Posterior vena cava (tissue), 2 donors: ENCODE data around the gene DNAJC4. TPM values are rescaled to one million over a fixed set of nuclear protein-coding genes. Genes with fewer than 3 reads are reported as not detected.
A peak's percentile ranks its signal among the peaks of the same experiment; 100 is the strongest.
"Not testable (repeated sequence)": the region's sequence is repeated elsewhere in the genome, so short reads cannot be mapped to it uniquely, and the experiment has no call there.

Source experiments
- DNase-seq: peaks from one replicate; pipeline ENCODE4 v3.0.0-alpha.2; 2020; ENCODE audit warnings: low spot score
- intact Hi-C, 2 donors: fragments of 100-400 bp; cut with DNase I; formaldehyde crosslinking; loops; one replicate each; pipeline versions ENCODE4 v1.14.1 to v1.14.2; 2022 to 2023
- total RNA-seq, 2 donors: library from RNA; stranded (reverse); fragmentation: NEBNext Ultra II Directional; extraction: Animal tissue kit (Norgen Biotek cat#: 25700); gene quantifications; one replicate each; pipeline ENCODE4 v1.2.1, GENCODE V29; 2021
- donor health status: DM: yes; HTN: yes; CAD: no.
- donor health status: DM: yes; HTN: yes; CAD: no.

DNAJC4 gene
- total RNA-seq, 2 donors from 2014 or later: 16.1 to 21.3 TPM

GRCh38 chr11:64240435-64241240 lies 10.3 kb downstream of the DNAJC4 start, which contains the start of gene FKBP2:
Gene FKBP2 (plus strand): TSS chr11:64241095. CDS start chr11:64242388, 1,293 bp downstream.
- peak; percentile 99 for DNase-seq
- intact Hi-C loops: loop anchor here in 1 of 2 donors (10.0 kb wide), 1 partner anchor 64 kb away; the partner anchor contains the start of genes CATSPERZ and ESRRA

- intact Hi-C loops: loop anchor here in 1 of 2 donors (10.0 kb wide), 1 partner anchor 64 kb away; the partner anchor contains the start of genes CATSPERZ and ESRRA
- peak; percentile 100 for DNase-seq
These were observed 10.8 kb downstream of the DNAJC4 start for GRCh38 chr11:64241241-64241490.

GRCh38 chr11:64241491-64242374 lies 11.4 kb downstream of the DNAJC4 start:
- peak; percentile 89 for DNase-seq
- intact Hi-C loops: loop anchor here in 1 of 2 donors (10.0 kb wide), 1 partner anchor 63 kb away; the partner anchor contains the start of genes CATSPERZ and ESRRA

- intact Hi-C loops: loop anchor here in 1 of 2 donors (10.0 kb wide), 1 partner anchor 61 kb away; the partner anchor contains the start of genes CATSPERZ and ESRRA
- DNase-seq: no peak
These were observed 13.0 kb downstream of the DNAJC4 start for GRCh38 chr11:64243236-64243854.

- no peak for DNase-seq
- intact Hi-C loops: loop anchor here in 1 of 2 donors (10.0 kb wide), 1 partner anchor 61 kb away; the partner anchor contains the start of genes CATSPERZ and ESRRA
These were observed 13.8 kb downstream of the DNAJC4 start for GRCh38 chr11:64244107-64244506.

- intact Hi-C loops: loop anchor here in 1 of 2 donors (10.0 kb wide), 1 partner anchor 60 kb away; the partner anchor contains the start of genes CATSPERZ and ESRRA
- DNase-seq: no peak
These were observed 14.6 kb downstream of the DNAJC4 start for GRCh38 chr11:64244966-64245365.

- intact Hi-C loops: loop anchor here in 1 of 2 donors (10.0 kb wide), 1 partner anchor 59 kb away; the partner anchor contains the start of genes CATSPERZ and ESRRA
- DNase-seq: no peak
These were observed 15.1 kb downstream of the DNAJC4 start for GRCh38 chr11:64245401-64245796.

GRCh38 chr11:64245797-64246620 lies 15.7 kb downstream of the DNAJC4 start:
- DNase-seq: peak; percentile 95
- intact Hi-C loops: loop anchor here in 1 of 2 donors (10.0 kb wide), 1 partner anchor 59 kb away; the partner anchor contains the start of genes CATSPERZ and ESRRA

GRCh38 chr11:64246621-64246870 lies 16.2 kb downstream of the DNAJC4 start:
- not testable (repeated sequence) for DNase-seq
- intact Hi-C loops: loop anchor here in 1 of 2 donors (10.0 kb wide), 1 partner anchor 58 kb away; the partner anchor contains the start of genes CATSPERZ and ESRRA

GRCh38 chr11:64246871-64247728 lies 16.8 kb downstream of the DNAJC4 start, which contains the start of gene PPP1R14B:
Gene PPP1R14B (minus strand): TSS chr11:64246943. CDS start chr11:64246673, 270 bp downstream.
- peak; percentile 96 for DNase-seq
- intact Hi-C loops: loop anchor here in 1 of 2 donors (10.0 kb wide), 1 partner anchor 58 kb away; the partner anchor contains the start of genes CATSPERZ and ESRRA

GRCh38 chr11:64247729-64248531 lies 17.6 kb downstream of the DNAJC4 start:
- intact Hi-C loops: loop anchor here in 1 of 2 donors (10.0 kb wide), 1 partner anchor 57 kb away; the partner anchor contains the start of genes CATSPERZ and ESRRA
- DNase-seq: no peak

GRCh38 chr11:64248578-64248977 lies 18.2 kb downstream of the DNAJC4 start:
- intact Hi-C loops: loop anchor here in 1 of 2 donors (10.0 kb wide), 1 partner anchor 56 kb away; the partner anchor contains the start of genes CATSPERZ and ESRRA
- no peak for DNase-seq

GRCh38 chr11:64249038-64249437 lies 18.7 kb downstream of the DNAJC4 start:
- no peak for DNase-seq
- intact Hi-C loops: loop anchor here in 1 of 2 donors (10.0 kb wide), 1 partner anchor 56 kb away; the partner anchor contains the start of genes CATSPERZ and ESRRA

- intact Hi-C loops: loop anchor here in 1 of 2 donors (10.0 kb wide), 1 partner anchor 55 kb away; the partner anchor contains the start of genes CATSPERZ and ESRRA
- DNase-seq: no peak
These were observed 19.4 kb downstream of the DNAJC4 start for GRCh38 chr11:64249563-64250414.

- no peak for DNase-seq
- intact Hi-C loops: no loop called here
These were observed 20.2 kb downstream of the DNAJC4 start for GRCh38 chr11:64250415-64251015.
